ENCODE measurements around the gene PHACTR3.

- no peak for TF ChIP-seq CTCF (optimal IDR thresholded peaks at IDR 0.05 in 1 of 3, IDR thresholded peaks at IDR 0.05 in 1 of 3, conservative IDR thresholded peaks at IDR 0.05 in 1 of 3; ENCODE audit: extremely low read depth in 1 of 3, insufficient read depth in 2 of 3, low read length in 3 of 3)
- no peak for TF ChIP-seq EZH2 (IDR thresholded peaks at IDR 0.05; ENCODE audit: low read length)
Observed at GRCh38 chr20:59636766-59637370, 32.5 kb downstream of the PHACTR3 start.
